Tibial nerve (tissue), 4 donors: ENCODE measurements around the gene RSBN1.

Experiments
- CTCF ChIP-seq, 5 experiments: fragments of 200-600 bp in 3 of 5; fragments of 450-650 bp in 2 of 5; sonication (generic) in 3 of 5; IDR thresholded peaks; one replicate each; pipeline ENCODE4 v1.5.1; 2016 to 2019; ENCODE audit warnings: antibody characterized with exemption in 5 of 5, mild to moderate bottlenecking in 3 of 5, moderate library complexity in 2 of 5
- EP300 ChIP-seq, 2 donors: sonication (generic); formaldehyde crosslinking; IDR thresholded peaks; one replicate each; pipeline ENCODE4 v1.6.1; 2017; ENCODE audit warnings: antibody characterized with exemption in 2 of 2, mild to moderate bottlenecking in 1 of 2

GRCh38 chr1:113858418-113858817, 46.1 kb upstream of the RSBN1 start:
- TF ChIP-seq EP300 (IDR thresholded peaks at IDR 0.05) (no peak), CTCF (IDR thresholded peaks at IDR 0.05) (no peak)
